GM19023 (cell line): Measurements from ENCODE around the gene PTGDS.

Experiments
- ATAC-seq: cut with Tn5 transposase; IDR thresholded peaks from one replicate; pipeline ENCODE4 v1.9.1; 2021; ENCODE audit warnings: mild to moderate bottlenecking, moderate library complexity; ENCODE audit not compliant: unreplicated experiment

The PTGDS gene

DNA sequence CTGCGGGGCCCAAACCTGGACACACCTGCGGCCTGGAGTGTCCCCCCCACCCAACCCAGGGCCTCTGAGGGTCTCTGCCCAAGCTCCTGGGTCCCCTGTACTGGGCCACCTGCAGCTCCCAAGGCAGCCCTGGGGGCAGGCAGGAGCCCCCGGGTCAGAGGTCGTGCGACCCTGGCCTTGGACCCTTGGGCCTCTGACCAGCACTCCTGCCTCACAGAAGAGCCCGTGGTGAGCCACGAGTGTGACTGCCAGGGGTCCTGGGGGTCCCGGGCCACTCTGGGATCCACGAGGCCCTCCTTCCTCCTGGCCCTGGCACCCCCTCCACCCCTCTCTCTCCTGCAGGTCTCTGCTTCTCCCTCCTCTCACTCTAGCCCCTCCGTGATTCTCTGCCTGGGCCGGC is 5.0 kb upstream of the PTGDS start:
- no peak for ATAC-seq

DNA sequence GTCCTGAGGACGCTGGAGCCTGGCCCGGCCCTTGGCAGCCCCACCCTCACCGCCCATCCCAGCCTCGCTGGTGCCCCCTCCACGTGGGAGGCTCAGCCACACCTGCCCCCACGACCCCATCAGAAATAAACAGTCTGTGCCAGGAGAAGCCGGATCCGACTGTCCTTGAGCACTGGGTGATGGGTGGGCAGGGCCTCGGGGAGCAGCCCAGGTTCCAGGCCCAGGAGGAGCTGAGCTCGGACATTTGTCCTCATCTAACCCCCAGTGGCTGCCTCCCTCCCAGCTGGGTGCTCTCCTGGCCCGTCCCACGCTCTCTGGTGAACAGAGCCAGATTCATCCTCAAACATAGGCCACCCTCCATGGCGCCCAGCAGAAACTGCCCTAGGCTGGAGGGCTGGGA is 4.6 kb upstream of the PTGDS start:
- no peak for ATAC-seq

DNA sequence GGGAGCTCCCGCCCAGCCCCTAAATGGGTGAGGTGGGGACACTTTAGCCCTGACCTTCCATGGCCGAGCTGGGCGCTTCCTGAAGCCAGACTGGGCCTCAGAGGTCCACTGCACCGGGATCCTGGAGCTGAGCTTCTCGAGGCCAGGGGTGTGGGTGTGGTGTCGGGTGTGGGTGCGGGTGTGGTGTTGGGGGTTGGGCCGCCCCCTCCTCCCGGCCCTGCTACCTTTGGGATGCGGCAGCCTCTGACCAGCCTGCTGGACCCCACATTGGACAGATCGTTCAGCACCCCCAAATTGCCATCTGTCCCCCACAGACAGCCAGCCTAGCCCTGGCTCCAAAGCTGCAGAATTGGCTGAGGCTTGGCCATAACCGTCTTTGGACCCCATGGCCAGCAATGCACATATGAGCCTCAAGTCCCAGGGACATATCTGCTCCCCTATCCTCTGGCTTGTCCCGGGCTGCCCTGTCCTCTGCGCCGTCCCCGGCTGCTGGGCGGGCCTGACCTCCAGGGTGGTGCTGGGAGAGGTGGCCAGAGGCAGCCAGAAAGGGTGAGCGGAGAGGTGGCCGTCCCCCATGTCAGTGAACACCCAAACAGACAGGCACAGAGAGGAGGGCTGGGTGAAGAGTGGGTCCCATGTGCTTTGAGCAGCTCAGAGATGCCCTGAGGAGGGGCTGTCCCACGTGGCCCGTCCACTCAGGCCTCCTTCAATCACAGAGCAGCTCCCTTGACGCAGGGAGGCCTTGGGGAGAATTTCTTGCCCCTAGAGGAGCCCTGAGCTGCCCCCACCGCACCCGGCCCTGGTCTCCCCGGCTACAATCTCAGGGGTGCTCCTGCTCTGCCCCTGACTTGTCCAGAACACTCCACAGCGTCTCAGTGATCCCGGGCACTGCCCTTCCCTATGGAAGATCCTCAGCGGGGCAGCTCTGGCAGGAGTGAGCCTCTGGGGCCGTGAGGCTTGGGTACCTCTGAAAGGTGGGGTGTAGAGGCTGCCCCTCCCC is 3.4 kb upstream of the PTGDS start:
- ATAC-seq, result no peak

DNA sequence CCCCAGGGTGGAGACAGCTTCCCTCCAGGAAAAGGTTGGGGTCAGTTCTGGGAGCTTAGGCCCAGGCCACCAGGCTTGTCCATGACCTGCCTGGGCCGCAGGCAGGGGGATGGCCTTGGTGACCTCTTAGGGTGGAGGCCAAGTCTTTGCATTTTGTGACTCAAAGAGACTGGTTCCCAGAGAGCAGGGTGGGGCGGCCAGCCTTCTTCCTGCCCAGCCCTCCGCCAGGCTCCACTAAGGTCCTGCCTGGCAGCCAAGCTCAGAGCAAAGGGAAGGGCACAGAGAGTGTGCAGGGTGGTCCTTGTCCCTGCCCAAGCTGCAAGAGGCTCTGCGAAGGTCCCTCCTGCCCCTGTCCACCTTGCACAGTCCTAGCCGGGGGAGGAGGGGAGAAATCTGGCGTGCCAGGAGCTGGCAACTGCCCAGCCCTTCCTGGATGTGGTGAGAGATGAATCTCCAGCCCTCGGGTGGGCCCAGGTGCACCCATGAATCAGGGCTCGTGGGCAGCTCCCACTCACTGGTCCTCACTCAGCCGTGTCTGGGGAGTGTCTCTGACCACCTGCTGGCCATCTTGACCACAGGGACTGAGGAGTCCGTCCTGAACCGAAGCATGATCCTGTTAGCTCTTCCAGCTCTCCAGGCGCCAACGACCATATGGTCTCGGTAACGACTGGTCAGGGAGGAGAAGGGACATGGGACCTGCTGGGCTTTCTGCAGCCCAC is 2.3 kb upstream of the PTGDS start:
- ATAC-seq, result no peak

DNA sequence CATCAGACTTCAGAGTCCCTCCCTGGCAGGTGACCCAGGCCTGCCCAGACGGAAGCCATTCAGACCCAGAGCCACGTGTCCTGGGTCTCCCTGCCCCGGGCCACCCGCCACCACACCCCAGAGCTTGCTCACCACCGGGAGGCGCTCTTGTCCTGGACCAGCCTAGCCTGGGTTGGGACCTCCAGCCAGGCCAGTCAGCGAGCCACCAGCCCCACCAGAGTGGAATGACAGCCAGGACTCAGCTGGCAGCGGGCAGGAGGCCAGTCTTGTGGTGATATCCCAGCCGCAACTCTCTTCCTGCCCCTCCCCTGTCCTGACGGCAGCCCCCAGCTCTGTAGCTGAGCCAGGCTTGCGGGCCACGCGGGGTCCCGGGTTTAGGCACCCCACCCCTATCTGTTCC is 1.7 kb upstream of the PTGDS start:
- no peak for ATAC-seq

DNA sequence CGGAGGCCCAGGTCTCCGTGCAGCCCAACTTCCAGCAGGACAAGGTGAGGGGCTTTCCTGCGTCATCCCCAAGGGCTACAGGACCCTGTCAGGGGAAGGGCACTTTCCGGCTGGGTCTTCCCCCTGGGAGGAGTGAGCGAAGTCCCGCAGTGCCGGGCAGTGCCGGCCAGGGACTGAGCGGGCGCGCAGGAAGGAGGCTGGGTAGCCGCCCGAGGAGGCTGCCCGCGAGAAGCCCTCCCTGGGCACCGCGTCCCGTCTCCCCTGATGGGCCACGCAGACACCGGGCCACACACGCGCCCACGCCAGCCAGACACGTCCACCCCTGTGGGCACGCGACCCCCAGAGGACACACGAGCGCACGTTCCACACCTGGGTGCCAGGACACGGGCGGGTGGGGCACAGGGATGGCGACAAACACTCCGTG is 357 bp downstream of the PTGDS start:
- no peak for ATAC-seq

DNA sequence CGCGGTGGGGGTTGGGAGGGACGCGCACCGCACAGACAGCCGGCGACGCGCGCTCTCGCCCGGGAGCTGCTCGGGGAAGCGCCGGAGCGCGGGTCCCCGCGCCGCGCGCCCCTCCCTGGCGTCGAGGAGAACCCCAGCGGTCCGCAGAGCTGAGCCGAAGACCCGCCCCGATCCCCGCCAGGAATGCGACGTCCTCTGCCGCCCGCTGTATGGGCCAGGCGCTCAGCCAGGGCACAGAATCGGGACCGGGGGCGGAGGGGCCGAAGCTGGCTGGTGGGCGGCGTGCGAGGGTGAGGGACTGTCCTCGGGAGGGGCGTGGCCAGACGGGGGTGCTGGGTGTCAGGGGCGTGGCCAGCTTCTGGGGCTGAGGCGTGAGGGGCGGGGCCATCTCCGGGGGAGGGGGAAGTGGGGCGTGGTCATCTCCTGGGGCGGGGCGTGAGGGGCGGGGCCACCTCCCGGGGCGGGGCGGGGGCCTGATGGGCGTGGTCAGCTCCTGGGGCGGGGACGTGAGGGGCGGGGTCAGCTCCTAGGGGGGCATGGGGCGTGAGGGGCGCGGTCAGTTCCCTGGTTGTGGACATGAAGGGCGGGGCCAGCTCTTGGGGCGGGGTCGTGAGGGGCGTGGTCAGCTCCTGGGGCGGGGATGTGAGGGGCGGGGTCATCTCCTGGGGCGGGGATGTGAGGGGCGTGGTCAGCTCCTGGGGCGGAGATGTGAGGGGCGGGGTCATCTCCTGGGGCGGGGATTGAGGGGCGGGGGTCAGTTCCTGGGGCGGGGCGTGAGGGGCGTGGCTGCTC is 965 bp downstream of the PTGDS start:
- ATAC-seq, result no peak

DNA sequence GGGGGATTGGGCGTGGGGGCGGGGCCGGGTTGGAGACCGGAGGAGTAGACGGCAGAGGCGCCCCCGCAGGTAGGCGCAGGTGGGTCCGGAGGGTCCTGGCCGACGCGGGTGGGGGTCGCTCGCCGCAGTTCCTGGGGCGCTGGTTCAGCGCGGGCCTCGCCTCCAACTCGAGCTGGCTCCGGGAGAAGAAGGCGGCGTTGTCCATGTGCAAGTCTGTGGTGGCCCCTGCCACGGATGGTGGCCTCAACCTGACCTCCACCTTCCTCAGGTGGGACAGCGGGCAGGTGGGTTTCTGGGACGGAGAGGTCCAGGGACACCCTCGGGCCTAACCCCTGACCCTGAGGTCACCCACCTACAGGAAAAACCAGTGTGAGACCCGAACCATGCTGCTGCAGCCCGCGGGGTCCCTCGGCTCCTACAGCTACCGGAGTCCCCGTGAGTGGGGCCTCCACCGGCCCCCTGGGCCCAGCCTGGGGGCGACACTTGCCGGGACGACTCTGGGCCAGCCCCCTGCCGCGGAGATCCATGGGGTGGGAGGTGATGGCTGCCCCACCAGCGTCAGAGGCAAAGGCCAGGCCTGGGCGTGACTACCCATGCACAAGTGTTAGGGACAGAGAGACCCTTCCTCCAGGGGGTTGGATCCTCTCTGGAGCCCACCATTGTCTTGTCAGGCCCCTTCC is 1.7 kb downstream of the PTGDS start:
- no peak for ATAC-seq

DNA sequence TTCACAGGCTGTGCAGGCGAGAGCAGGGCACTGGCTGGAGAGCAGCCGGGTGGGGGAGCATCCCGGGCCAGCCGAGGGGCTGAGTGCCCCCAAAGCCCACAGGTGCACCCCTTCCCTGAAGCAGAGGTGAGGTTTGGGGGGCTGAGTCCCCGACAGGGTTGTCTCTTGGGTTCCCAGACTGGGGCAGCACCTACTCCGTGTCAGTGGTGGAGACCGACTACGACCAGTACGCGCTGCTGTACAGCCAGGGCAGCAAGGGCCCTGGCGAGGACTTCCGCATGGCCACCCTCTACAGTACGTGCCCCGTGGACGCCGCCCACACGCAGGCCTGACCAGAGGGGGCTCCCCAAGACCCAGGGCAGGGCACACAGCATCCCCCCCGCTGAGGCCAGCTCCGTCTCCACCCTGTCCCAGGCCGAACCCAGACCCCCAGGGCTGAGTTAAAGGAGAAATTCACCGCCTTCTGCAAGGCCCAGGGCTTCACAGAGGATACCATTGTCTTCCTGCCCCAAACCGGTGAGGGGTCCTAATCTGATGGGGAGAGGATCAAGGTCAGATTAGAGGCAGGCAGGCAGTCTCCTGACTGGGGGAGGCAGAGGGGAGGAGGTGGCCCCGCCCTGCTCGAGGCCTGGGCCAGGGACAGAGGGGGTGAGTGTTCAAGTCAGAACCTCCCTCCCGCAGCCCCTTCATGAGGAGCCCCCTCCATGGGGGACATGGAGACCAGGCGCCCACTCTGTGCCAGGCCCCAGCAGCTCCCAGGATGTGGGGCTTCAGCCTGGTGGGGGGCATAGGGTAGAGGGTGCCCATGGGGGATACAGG is 2.7 kb downstream of the PTGDS start:
- no peak for ATAC-seq

DNA sequence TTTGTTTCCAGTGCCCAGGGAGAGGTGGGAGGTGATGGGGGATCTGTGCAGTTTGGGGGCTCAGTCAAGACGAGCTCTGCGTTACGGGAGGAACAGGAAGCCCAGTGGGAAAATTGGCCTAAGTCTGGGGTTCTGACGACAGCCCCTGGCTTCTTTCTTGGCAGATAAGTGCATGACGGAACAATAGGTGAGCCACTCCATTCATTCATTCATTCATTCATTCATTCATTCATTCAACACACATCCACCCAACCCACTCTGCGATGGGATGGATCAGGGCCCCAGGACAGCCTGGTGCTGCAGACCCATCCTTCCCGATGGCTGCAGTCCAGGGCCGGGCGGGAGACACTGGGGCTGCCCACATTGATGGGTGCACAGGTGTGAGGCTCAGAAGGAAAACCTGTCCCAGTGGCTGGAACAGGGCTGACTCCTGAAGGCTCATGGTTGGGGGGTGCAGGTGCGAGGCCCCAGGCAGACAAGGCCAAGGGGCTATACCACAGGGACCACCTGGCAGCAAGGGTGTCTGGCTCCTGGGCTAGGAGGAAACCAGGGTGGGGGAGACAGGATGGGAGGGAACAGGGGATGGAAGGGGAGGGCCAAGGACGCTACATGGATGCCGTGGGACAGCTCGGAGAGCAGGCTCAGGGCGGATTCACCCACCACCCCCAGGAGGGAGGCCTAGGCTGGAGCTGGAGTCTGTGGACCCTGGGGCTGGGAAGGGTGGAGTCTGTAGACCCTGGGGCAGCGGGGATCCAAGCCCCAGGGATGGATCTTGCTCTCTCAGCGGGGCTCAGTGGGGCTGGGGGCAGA is 3.6 kb downstream of the PTGDS start:
- ATAC-seq, result no peak

DNA sequence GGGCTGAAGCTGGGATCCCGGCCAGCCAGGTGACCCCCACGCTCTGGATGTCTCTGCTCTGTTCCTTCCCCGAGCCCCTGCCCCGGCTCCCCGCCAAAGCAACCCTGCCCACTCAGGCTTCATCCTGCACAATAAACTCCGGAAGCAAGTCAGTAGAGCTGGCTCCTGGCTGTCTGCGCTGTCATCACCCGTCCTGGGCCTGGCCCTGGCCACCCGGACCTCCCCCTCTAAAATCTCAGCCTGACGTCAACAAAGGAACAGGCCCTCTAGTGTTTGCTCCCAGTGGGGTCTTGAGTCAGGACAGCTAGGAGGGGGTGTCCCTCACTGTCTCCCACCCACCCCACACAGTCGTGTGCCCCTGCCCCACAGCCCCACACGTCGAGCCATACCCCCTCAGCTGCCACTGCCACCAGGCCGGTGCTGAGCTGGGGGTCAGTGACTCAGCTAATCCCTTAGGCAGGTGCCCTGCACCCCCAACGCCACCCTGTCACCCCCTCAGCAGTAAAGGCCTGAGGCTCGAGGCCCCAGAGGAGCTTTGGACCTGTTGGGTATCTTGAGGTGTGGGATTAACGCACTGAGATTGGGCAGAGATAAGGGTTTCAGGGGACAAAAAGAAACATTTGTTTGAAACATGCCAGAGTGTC is 4.4 kb downstream of the PTGDS start:
- ATAC-seq, result no peak

DNA sequence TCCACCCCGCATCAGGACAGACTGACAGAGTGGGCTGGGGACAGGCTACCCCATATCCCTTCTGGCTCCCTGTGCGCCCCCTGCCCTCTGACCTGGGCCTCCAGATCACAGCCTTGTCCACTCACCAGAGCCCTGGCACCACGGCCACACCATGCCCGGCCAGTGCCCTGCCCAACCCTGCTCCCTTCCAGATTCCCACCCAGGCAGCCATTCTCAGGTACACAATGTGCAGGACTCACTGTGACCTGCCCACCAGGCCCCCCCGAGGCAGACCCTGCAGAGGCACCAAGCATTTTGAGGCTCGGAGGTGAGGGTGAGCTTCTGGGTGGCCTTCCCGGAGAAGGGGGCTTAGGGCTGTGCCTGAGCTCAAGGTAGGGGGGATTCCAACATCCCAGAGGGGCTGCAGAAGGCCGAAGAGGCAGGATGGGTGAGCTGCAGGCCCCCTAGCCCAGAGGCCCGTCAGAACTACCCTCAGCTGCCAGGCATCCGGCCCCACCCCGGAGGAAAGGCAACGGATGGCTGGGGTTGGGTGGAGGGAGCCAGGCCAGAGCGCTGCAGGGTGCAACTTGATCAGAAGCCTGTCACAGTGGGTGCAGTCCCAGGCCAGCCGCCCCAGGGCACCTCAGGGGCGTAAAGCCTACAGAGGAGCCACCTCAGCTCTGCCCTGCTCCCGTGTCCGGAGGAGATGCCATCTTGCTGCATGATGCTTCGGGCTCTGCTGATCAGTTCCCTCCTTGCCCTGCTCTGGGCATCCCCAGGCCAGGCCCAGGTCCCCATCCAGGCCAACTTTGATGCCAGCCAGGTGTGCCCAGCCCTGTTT is 5.1 kb downstream of the PTGDS start, which contains the start of gene LCNL1:
Gene LCNL1 (plus strand): TSS at position 762 of the 820 bp plus-strand sequence. CDS start 594 bp downstream, outside the sequence.
- ATAC-seq, result no peak

DNA sequence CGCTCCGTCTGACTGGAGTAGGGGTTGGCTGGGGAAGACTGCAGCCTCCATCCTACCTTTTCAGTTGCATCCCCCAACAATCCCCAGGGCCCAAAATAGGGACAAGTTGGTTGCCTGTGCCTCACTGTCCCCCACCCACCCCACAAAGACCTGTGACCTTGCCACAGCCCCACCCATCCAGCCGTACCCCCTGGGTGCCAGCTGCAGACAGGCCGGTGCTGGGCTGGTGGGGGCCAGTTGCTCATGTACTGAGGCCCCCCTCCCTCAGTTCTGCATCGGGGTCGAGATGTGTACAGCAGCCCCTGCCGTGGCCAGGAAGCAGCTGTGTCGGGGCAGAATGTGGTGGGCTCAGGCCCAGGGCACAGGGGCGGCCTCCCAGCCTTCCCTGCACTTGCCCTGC is 5.9 kb downstream of the PTGDS start:
- no peak for ATAC-seq

DNA sequence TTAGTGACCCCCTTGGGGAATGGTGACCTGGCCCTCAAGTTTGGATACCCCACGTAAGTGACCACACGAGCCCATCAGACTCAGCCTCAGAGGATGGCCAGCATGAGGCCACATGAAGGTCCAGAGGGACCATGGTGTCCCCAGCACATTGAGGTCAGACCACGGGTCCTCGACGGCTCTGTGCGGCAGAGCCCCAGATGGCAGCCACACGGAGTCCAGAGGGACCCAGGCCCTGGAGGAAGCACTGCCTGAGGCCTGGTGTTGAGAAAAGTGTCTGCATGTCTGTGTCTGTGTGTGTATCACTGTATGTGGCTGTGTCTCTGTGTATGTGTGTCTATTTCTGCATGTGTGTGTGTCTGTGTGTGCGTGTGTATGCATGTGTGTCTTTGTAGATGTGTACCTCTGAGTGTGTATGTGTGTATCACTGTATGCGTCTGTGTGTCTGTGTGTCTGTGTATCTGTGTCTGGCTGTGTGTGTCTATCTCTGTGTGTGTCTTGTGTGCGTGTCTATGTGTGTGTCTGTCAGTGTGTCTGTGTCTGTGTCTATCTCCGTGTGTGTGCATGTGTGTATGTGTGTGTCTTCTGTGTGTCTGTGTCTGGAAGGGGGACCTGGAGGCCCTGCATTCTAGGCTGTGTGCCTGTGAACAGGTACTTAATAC is 6.5 kb downstream of the PTGDS start:
- ATAC-seq, result no peak

DNA sequence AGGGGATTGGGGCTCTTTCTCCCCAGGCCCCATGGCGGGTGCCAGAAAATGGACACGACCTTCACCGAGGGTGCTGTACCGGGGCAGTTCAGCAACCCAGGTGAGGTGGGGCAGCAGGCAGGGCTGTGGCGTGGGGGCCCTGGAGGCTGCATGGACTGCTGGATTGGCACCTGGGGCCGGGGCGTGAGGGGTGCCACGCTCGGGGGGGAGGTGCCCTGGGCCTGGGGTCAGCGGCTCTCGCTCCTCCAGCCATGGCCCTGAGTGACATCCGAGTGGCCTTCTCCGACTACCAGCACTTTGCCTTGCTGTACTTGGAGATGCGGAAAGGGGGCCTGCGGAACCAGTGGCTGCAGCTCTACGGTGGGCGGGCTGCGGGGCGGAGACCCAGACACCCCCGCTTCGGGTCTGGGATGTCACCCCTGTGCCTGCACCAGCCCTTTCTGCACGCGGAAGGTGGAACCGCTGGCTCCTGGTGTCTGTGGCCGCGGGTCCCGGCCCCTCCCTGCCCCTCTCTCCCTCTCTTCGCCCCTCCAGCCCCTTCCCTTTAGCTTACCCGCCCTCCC is 7.2 kb downstream of the PTGDS start:
- no peak for ATAC-seq

DNA sequence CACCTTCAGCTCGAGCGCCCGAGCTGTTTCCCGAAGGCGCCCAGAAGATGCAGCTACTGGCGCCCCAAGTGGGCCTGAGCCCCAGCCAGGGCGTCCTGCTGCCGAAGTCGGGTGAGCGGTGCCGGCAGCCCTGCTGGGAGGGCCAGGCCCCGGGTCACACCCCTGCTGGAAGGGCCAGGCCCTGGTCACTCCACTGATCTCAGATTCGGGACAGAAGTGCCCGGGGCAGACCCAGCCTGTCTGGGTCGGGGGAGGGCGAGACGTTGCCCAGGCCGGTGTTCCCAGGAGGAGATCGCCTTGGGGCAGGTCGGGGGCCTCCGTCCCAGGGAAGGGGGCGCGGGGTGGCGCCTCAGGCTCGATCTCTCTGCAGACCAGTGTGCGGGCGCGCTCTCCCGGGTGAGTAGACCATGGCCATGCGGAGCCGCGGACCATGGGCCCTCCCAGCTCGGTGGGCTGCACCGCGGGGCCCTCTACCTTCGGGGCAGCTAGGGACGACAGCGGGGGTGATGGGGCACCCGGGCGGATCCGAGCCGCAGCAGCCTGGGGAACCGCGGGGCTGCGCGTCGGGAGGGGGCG is 7.8 kb downstream of the PTGDS start:
- ATAC-seq, result no peak
